T-cell (primary cell): ENCODE measurements around the gene FGGY. TPM values are rescaled to one million over a fixed set of nuclear protein-coding genes. Genes with fewer than 3 reads are reported as not detected.

Experiments used
- ATAC-seq, 4 experiments: fragments of 200-7000 bp in 3 of 4; fragments of 150-1000 bp in 1 of 4; cut with Tn5 transposase; replicated peaks in 1 of 4; 1 replicate in 3 of 4; 2 replicates in 1 of 4; pipeline ENCODE4 v1.10.0; 2021; ENCODE audit warnings: moderate library complexity in 3 of 4, mild to moderate bottlenecking in 2 of 4, moderate number of reproducible peaks in 1 of 4
- CTCF ChIA-PET, 2 donors: fragments of 300-600 bp; sonication (Branson Sonifier 250); formaldehyde crosslinking; loops; one replicate each; lab custom pipeline; 2022; ENCODE audit warnings: antibody characterized with exemption in 2 of 2; lab: Charles Lee
- POLR2A ChIA-PET, 2 donors: fragments of 300-600 bp; sonication (Branson Sonifier 250); formaldehyde crosslinking; loops; one replicate each; lab custom pipeline; 2022; ENCODE audit warnings: antibody characterized with exemption in 2 of 2; lab: Charles Lee
- DNase-seq, 35 experiments: peaks; one replicate each; pipeline versions ENCODE4 v3.0.0 to v3.0.0-alpha.2; 2013 to 2023
- H3K27ac ChIP-seq: one replicate; pipeline ENCODE4 v1.5.1; 2013; ENCODE audit warnings: low read length
- H3K27me3 ChIP-seq, 2 experiments: replicated peaks in 1 of 2; 1 replicate in 1 of 2; 2 replicates in 1 of 2; pipeline versions ENCODE4 v1.6.1 to v1.7.0; 2013; ENCODE audit warnings: low read length in 1 of 2, mixed read lengths in 1 of 2; ENCODE audit not compliant: control insufficient read depth in 2 of 2, insufficient read depth in 2 of 2; ENCODE audit errors: extremely low read depth in 1 of 2
- H3K36me3 ChIP-seq, 2 donors: 1 replicate in 1 of 2; 2 replicates in 1 of 2; pipeline versions ENCODE4 v1.6.1 to v1.7.0; 2013; ENCODE audit warnings: low read length in 1 of 2; ENCODE audit not compliant: control insufficient read depth in 2 of 2, insufficient read depth in 1 of 2; ENCODE audit errors: extremely low read depth in 1 of 2
- H3K4me1 ChIP-seq, 2 experiments: 1 replicate in 1 of 2; 2 replicates in 1 of 2; pipeline versions ENCODE4 v1.6.1 to v1.7.0; 2013; ENCODE audit warnings: low read length in 2 of 2, mixed read lengths in 1 of 2; ENCODE audit not compliant: insufficient read depth in 2 of 2, control insufficient read depth in 1 of 2; ENCODE audit errors: extremely low read depth in 1 of 2
- H3K4me3 ChIP-seq, 2 donors: 1 replicate in 1 of 2; 2 replicates in 1 of 2; pipeline versions ENCODE4 v1.5.1 to v1.7.0; 2013; ENCODE audit warnings: mild to moderate bottlenecking in 2 of 2, low read length in 1 of 2, moderate library complexity in 1 of 2; ENCODE audit not compliant: control insufficient read depth in 1 of 2; ENCODE audit errors: extremely low read depth in 1 of 2
- H3K9me3 ChIP-seq: 2 replicates; pipeline ENCODE4 v1.7.0; 2013
- H3K27ac Mint-ChIP-seq, 2 donors: one replicate each; pipeline ENCODE4 v1.8.0; 2020 to 2021; ENCODE audit warnings: mild to moderate bottlenecking in 2 of 2, mixed read lengths in 2 of 2
- H3K27me3 Mint-ChIP-seq, 2 donors: one replicate each; pipeline ENCODE4 v1.8.0; 2021 to 2022; ENCODE audit warnings: mixed read lengths in 2 of 2
- H3K36me3 Mint-ChIP-seq: one replicate; pipeline ENCODE4 v1.8.0; 2021; ENCODE audit warnings: mixed read lengths
- H3K4me1 Mint-ChIP-seq, 3 donors: one replicate each; pipeline ENCODE4 v1.8.0; 2020 to 2022; ENCODE audit warnings: mixed read lengths in 3 of 3, mild to moderate bottlenecking in 1 of 3
- H3K4me3 Mint-ChIP-seq, 3 donors: one replicate each; pipeline ENCODE4 v1.8.0; 2020 to 2022; ENCODE audit warnings: mild to moderate bottlenecking in 3 of 3, mixed read lengths in 3 of 3, moderate library complexity in 3 of 3
- H3K9me3 Mint-ChIP-seq, 3 donors: one replicate each; pipeline ENCODE4 v1.8.0; 2020 to 2022; ENCODE audit warnings: mixed read lengths in 3 of 3
- WGBS: methylation state at CpG from one replicate; pipeline ENCODE4 v1.1.5; 2013; ENCODE audit warnings: missing lambda C conversion rate; ENCODE audit not compliant: insufficient coverage; 5-methylcytosine and 5-hydroxymethylcytosine counted together
- total RNA-seq, 35 experiments: library from RNA in 6 of 35; stranded (reverse) in 6 of 35; fragments of 120-200 nt in 1 of 35; gene quantifications; one replicate each; pipeline versions ENCODE4 v1.2.1 to v1.2.4 and lab custom pipeline; 2013 to 2026

Gene FGGY
- total RNA-seq, 5 donors from 2014 or later (not counting 1 experiment from before 2014, with no cell fraction given), result 7.8 to 21.7 (median 12.6) TPM

DNA sequence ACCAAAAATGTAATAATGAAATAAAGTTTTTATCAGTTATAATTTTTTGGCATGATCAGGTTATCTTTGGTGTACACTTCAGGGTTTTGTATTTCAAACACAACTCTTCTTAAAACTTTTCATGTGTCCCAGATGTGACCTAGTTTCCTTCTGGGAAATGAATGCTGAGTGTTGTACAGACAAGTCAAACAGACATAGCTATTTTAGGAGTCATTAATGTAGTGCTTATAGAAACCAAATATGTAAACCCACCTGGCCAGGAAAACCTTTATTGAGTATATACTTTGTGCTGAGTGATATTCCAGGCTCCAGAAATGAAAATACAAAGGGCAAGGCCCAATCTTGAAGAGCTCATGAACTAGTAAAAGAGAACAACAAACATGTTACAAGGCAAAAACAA lies 491.9 kb downstream of the FGGY start:
- Mint-ChIP-seq H3K4me1 (peaks cover 4 to 8% (median 5%) of the 10 kb centered on the region in 3 donors), H3K27ac (no peak overlapping the region), H3K9me3 (peaks cover 20 to 24% (median 23%) of the 10 kb centered on the region in 3 donors), H3K4me3 (no peak overlapping the region), H3K36me3 (peaks cover 11% of the 10 kb centered on the region), H3K27me3 (peaks cover 7 to 9% of the 10 kb centered on the region in 2 donors)
- ChIA-PET CTCF (no interaction called here), POLR2A (interaction anchor here in 1 of 2 donors (0.7 kb wide), 1 partner anchor 304 kb away, joined by 4 read pairs; no protein-coding TSS in a partner anchor)
- peaks cover 0 to 4% of the 10 kb centered on the region in 2 experiments for H3K27me3 ChIP-seq
- H3K27ac ChIP-seq, result no peak overlapping the region
- H3K9me3 ChIP-seq, result peaks cover 3% of the 10 kb centered on the region
- ATAC-seq (no peak), DNase-seq (no peak)
- no peaks in the 10 kb centered on the region for H3K4me1 ChIP-seq
- H3K36me3 ChIP-seq, result no peaks in the 10 kb centered on the region
- H3K4me3 ChIP-seq, result no peak overlapping the region

DNA sequence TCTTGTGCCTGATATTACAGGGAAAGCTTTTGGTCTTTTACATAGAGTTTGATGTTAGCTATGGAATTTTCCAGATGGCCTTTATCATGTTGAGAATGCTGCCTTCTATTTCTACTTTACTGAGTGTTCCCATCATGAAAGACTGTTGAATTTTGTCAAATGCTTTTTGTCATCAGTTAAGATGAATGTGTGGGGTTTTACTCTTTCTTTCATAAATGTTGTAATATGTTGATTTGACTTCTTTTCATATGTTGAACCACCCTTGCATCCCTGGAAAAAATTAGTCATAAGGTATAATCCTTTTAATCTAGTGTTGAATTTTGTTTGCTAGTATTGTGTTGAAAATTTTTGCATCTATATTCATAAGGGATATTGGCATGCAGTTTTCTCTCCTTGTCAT lies 501.7 kb downstream of the FGGY start:
- POLR2A ChIA-PET, result no interaction called here
- H3K27me3 Mint-ChIP-seq, result peaks cover 12 to 14% of the 10 kb centered on the region in 2 donors
- H3K36me3 Mint-ChIP-seq, result no peaks in the 10 kb centered on the region
- H3K9me3 Mint-ChIP-seq, result peaks cover 6 to 15% (median 10%) of the 10 kb centered on the region in 3 donors
- Histone ChIP-seq H3K27ac (no peak overlapping the region), H3K36me3 (no peaks in the 10 kb centered on the region), H3K4me1 (no peaks in the 10 kb centered on the region), H3K9me3 (no peaks in the 10 kb centered on the region), H3K4me3 (no peak overlapping the region), H3K27me3 (no peaks in the 10 kb centered on the region)
- peaks cover 0 to 2% (median under 1%) of the 10 kb centered on the region in 3 donors for H3K4me1 Mint-ChIP-seq
- DNase-seq (no peak), ATAC-seq (no peak)
- CTCF ChIA-PET, result no interaction called here
- no peak overlapping the region for H3K4me3 Mint-ChIP-seq
- no peak overlapping the region for H3K27ac Mint-ChIP-seq

DNA sequence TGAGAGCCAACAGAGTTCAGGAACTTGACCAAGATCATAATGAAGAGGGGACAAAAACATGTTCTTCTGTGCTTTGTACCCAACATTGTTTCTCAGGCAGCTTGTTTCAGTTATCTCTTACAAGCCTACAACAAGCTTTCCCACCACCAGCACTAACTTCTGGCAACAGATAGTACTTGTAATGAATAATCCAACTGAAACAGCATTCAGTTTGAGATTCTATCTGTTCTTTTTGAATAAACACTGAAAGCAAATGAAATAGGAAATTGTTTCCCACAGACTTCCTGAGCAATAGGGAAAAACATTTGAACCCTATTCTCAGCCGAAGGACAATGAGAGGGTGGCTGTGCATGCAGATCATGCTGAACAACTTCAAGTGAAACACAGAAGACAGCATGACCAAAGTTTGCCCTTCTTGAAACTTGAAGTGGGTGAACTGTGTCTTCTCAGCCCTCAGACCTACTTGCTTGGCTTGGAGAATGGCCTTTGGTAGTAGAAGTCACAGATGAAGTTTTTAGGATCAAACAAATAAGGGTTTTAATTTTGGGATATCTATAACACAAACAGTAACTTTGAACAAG lies 506.7 kb downstream of the FGGY start:
- WGBS, result 40% methylated on average over 1 of the region's 1 CpG
- no peaks in the 10 kb centered on the region for H3K4me1 ChIP-seq
- H3K36me3 ChIP-seq, result no peaks in the 10 kb centered on the region
- no peak overlapping the region for H3K27ac ChIP-seq
- no peaks in the 10 kb centered on the region for H3K36me3 Mint-ChIP-seq
- H3K4me3 ChIP-seq, result no peak overlapping the region
- peaks cover 12 to 16% of the 10 kb centered on the region in 2 donors for H3K27me3 Mint-ChIP-seq
- H3K27me3 ChIP-seq, result no peaks in the 10 kb centered on the region
- no peaks in the 10 kb centered on the region for H3K4me1 Mint-ChIP-seq
- POLR2A ChIA-PET, result no interaction called here
- CTCF ChIA-PET, result no interaction called here
- ATAC-seq, result no peak
- H3K9me3 ChIP-seq, result no peaks in the 10 kb centered on the region
- peaks cover 0 to 3% (median 0%) of the 10 kb centered on the region in 3 donors for H3K9me3 Mint-ChIP-seq
- no peak overlapping the region for H3K4me3 Mint-ChIP-seq
- no peak overlapping the region for H3K27ac Mint-ChIP-seq
- DNase-seq, result no peak

DNA sequence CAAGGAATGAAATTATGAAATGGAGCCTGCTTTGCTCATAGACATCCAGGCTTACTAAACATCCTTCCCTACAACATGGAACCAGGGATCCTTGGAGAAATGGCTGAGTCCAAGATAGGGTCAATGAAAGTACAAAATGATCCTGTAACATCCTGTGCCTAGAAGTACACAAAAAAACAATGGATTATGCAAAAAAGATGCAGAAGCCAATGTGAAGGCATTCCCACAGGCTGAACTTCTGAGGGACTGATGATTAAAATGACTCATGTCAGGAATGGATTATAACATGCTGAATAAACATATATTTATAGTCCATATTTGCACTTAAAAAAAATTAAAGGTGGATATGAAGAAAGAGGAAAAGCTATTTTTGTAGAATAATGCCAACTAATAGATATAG lies 507.4 kb downstream of the FGGY start:
- Histone ChIP-seq H3K4me1 (no peaks in the 10 kb centered on the region), H3K4me3 (no peak overlapping the region), H3K27ac (no peak overlapping the region), H3K27me3 (no peaks in the 10 kb centered on the region), H3K9me3 (no peaks in the 10 kb centered on the region), H3K36me3 (no peaks in the 10 kb centered on the region)
- ATAC-seq (no peak), DNase-seq (no peak)
- peaks cover 0 to 3% (median 0%) of the 10 kb centered on the region in 3 donors for H3K9me3 Mint-ChIP-seq
- CTCF ChIA-PET, result no interaction called here
- no peaks in the 10 kb centered on the region for H3K4me1 Mint-ChIP-seq
- H3K27me3 Mint-ChIP-seq, result peaks cover 19 to 22% of the 10 kb centered on the region in 2 donors
- H3K27ac Mint-ChIP-seq, result no peak overlapping the region
- POLR2A ChIA-PET, result no interaction called here
- no peaks in the 10 kb centered on the region for H3K36me3 Mint-ChIP-seq
- H3K4me3 Mint-ChIP-seq, result no peak overlapping the region

DNA sequence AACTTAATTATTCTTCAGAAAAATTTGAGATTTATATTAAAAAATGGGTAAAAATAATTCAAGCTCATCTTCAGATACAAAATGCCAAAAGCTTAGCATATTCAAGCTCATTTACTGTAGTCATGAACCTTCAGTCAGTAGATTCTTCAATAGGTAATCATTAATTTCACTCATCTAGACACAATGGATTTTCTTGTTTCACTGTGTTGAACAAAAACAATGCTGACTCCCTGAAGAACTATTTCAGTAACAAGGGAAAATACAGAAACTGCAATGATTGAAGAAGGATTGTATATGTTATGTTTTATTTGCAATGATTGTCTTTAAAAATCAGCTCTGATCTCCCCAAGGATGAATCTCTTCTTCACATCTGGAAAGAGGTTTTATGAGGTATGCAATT lies 508.7 kb downstream of the FGGY start:
- Mint-ChIP-seq H3K4me1 (no peaks in the 10 kb centered on the region), H3K4me3 (no peak overlapping the region), H3K27me3 (peaks cover 28 to 30% of the 10 kb centered on the region in 2 donors), H3K27ac (no peak overlapping the region), H3K36me3 (no peaks in the 10 kb centered on the region), H3K9me3 (peaks cover 0 to 3% (median 0%) of the 10 kb centered on the region in 3 donors)
- no peaks in the 10 kb centered on the region for H3K9me3 ChIP-seq
- DNase-seq, result no peak
- H3K36me3 ChIP-seq, result no peaks in the 10 kb centered on the region
- H3K4me1 ChIP-seq, result no peaks in the 10 kb centered on the region
- POLR2A ChIA-PET, result interaction anchor here in 1 of 2 donors (0.6 kb wide), 1 partner anchor 698 kb away, joined by 3 read pairs; no protein-coding TSS in a partner anchor
- H3K4me3 ChIP-seq, result no peak overlapping the region
- no peak overlapping the region for H3K27ac ChIP-seq
- no peaks in the 10 kb centered on the region for H3K27me3 ChIP-seq
- no peak for ATAC-seq
- CTCF ChIA-PET, result no interaction called here
